Neutrophil (primary cell): ENCODE measurements around the gene TIMM17A.

ENCODE experiments used
- H3K27ac ChIP-seq: fragments of 200-600 bp; sonication (generic); 2 replicates; pipeline ENCODE4 v1.5.1; 2016; ENCODE audit warnings: mild to moderate bottlenecking, moderate library complexity
- H3K27me3 ChIP-seq: fragments of 200-600 bp; sonication (generic); 2 replicates; pipeline ENCODE4 v1.6.0; 2016; ENCODE audit warnings: mild to moderate bottlenecking
- H3K36me3 ChIP-seq: fragments of 200-600 bp; sonication (generic); 2 replicates; pipeline ENCODE4 v1.5.1; 2017
- H3K4me1 ChIP-seq, 2 experiments: fragments of 200-600 bp in 1 of 2; sonication (generic) in 1 of 2; 1 replicate in 1 of 2; 2 replicates in 1 of 2; pipeline versions ENCODE4 v1.5.1 to v1.6.1; 2013 to 2016; ENCODE audit warnings: low read depth in 1 of 2, low read length in 1 of 2, mild to moderate bottlenecking in 1 of 2, moderate library complexity in 1 of 2; ENCODE audit not compliant: control insufficient read depth in 1 of 2, insufficient read depth in 1 of 2
- H3K4me3 ChIP-seq, 2 experiments: fragments of 200-600 bp in 1 of 2; sonication (generic) in 1 of 2; 1 replicate in 1 of 2; 2 replicates in 1 of 2; pipeline ENCODE4 v1.5.1; 2013 to 2016; ENCODE audit warnings: low read depth in 1 of 2, low read length in 1 of 2, mild to moderate bottlenecking in 1 of 2, moderate library complexity in 1 of 2
- H3K9me3 ChIP-seq: fragments of 200-600 bp; sonication (generic); 2 replicates; pipeline ENCODE4 v1.5.1; 2016
- TF ChIP-seq, protein P1 (sequence below): fragments of 200-600 bp; sonication (generic); IDR thresholded peaks from 2 replicates; pipeline ENCODE4 v1.5.1; 2016; ENCODE audit warnings: antibody characterized with exemption

The TIMM17A gene

DNA sequence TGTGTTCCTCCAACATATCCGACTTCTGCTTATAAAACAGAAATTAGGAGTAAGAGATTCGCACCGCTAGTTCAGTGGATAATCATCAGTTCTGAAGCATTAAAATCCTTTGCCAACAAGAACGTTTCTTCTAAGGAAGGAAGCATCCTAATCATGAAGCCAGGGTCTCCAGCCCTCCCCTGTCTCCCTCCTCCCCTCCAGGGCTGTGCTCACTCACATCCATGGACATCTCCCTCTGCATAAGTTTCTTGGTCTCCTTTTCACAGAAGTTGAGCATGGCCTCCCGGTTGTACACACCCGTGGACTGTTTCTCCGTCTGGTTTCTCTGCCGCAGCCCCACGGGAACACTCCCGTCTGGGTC is 9.5 kb upstream of the TIMM17A start:
- Histone ChIP-seq H3K27me3 (peaks cover 61% of the 10 kb centered on the region), H3K27ac (no peak overlapping the region), H3K4me3 (no peak overlapping the region), H3K4me1 (no peaks in the 10 kb centered on the region), H3K36me3 (no peaks in the 10 kb centered on the region), H3K9me3 (no peaks in the 10 kb centered on the region)
- TF ChIP-seq, protein P1, sequence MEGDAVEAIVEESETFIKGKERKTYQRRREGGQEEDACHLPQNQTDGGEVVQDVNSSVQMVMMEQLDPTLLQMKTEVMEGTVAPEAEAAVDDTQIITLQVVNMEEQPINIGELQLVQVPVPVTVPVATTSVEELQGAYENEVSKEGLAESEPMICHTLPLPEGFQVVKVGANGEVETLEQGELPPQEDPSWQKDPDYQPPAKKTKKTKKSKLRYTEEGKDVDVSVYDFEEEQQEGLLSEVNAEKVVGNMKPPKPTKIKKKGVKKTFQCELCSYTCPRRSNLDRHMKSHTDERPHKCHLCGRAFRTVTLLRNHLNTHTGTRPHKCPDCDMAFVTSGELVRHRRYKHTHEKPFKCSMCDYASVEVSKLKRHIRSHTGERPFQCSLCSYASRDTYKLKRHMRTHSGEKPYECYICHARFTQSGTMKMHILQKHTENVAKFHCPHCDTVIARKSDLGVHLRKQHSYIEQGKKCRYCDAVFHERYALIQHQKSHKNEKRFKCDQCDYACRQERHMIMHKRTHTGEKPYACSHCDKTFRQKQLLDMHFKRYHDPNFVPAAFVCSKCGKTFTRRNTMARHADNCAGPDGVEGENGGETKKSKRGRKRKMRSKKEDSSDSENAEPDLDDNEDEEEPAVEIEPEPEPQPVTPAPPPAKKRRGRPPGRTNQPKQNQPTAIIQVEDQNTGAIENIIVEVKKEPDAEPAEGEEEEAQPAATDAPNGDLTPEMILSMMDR: no peak

DNA sequence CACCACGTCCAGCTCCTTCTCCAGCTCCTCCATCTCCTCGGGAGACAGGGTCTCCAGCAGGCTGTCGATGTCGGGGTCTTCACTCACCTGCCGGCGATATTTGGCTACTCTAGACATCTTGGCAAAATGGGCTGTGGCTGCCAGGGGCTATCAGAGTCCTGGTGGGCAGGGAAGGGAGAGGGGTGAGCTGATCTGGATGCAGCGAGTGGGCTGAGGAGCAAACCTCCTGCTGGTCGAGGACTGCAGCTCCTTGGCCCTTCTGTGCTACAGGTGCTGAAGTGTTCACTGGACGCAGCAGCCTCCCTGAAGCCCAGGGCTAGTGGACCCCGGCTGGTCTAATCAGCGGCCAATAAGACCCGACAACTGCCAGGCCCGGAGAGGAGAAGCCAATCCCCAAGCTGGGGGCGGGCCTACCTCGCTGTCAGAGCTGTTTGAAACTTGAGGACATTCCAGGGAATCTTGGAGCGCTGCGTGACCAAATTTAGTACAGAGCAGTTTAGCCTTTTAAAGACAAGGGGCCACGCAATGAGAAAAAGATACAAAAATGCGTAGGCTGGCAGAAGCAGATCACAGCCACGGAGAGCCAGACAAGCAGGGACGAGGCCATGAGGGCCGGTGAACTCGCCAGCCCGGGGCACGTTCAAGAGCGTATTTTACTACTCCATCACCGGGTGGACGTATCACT is 8.9 kb upstream of the TIMM17A start, which contains the start of gene LMOD1:
Gene LMOD1, minus strand, starts transcription at position 325 of the 685 bp plus-strand sequence. Its CDS starts 208 bp downstream, at position 117.
- no peaks in the 10 kb centered on the region for H3K9me3 ChIP-seq
- TF ChIP-seq, protein P1: no peak
- peaks cover 61% of the 10 kb centered on the region for H3K27me3 ChIP-seq
- H3K27ac ChIP-seq: no peak within 1 kb of the TSS
- no peaks in the 10 kb centered on the region for H3K4me1 ChIP-seq
- no peak within 1 kb of the TSS for H3K4me3 ChIP-seq
- H3K36me3 ChIP-seq: no peaks in the 10 kb centered on the region

DNA sequence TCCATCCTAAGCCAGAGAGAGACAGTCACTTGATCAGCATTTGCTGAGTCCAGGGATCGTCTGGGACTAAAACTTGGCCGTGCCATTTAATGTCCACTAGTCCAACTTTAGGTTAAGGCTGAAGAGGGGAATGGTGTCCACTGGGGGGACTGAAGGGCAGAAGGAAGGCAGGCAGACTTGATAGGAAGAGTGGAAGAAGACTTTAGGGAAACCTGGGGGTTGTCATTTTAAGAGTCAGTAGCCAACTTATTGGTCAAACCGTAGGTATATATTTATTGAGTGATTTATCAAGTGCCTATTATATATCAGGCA is 7.7 kb upstream of the TIMM17A start:
- TF ChIP-seq, protein P1: no peak

DNA sequence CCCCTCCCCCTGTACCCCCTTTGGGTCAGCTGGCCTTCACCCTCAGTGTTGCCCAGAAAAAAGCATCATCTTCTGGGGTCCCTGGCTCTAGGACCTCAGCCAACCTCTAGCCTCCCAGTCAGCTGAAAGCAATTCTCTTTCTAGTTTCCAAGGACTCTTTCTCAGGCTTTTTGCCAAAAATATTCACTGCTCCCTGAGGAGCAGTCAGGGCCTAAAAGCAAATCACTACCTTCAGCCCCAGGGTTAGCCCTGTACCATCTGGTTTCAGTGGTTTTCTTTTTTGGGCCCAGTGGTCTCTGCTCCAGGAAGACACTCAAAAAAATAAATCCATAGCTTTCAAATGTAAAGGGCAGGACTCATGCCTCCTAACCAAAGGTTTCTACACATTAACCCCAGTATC is 5.8 kb upstream of the TIMM17A start:
- TF ChIP-seq, protein P1: no peak
- H3K4me1 ChIP-seq: peaks cover 2% of the 10 kb centered on the region in 2 experiments
- no peaks in the 10 kb centered on the region for H3K36me3 ChIP-seq
- no peak overlapping the region for H3K4me3 ChIP-seq
- H3K9me3 ChIP-seq: no peaks in the 10 kb centered on the region
- H3K27ac ChIP-seq: no peak overlapping the region
- H3K27me3 ChIP-seq: peaks cover 52% of the 10 kb centered on the region

More for the DNA sequence above, 7.7 kb upstream of the TIMM17A start:
- Histone ChIP-seq H3K4me1 (no peaks in the 10 kb centered on the region), H3K36me3 (no peaks in the 10 kb centered on the region), H3K27me3 (peaks cover 61% of the 10 kb centered on the region), H3K4me3 (no peak overlapping the region), H3K9me3 (no peaks in the 10 kb centered on the region), H3K27ac (no peak overlapping the region)

DNA sequence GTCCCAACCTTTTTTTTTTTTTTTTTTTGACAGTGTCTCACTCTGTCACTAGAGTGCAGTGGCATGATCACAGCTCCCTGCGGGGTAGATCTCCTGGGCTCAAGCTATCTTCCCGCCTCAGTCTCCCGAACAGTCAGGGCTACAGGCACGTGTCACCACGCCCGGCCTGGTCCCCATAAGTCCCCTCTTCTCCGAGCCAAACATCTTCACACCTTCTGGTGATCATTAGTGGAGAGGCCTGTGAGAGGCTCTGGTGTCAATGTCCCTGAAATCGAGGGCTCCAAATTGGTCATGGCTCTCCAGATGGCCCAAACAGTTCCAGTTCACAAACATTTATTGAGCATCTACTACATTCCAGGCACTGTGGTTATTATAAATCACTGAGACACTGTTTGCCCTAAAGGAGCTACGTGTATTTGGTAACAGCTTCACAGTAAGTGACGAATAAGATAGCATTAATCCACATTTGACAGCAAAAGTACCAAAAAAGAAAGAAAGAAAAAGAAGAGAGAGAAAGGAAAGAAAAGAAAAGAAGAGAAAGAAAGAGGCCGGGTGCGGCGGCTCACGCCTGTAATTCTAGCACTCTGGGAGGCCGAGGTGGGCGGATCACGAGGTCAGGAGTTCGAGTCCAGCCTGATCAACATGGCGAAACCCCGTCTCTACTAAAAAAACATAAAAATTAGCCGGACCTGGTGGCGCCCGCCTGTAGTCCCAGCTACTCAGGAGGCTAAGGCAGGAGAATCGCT is 867 bp upstream of the TIMM17A start:
- Histone ChIP-seq H3K27ac (no peak overlapping the region), H3K27me3 (peaks cover 4% of the 10 kb centered on the region), H3K4me3 (peak overlapping the region; percentile 72 to 80), H3K36me3 (peaks cover 15% of the 10 kb centered on the region), H3K4me1 (peaks cover 16% of the 10 kb centered on the region in 2 experiments), H3K9me3 (no peaks in the 10 kb centered on the region)
- TF ChIP-seq, protein P1: no peak
